GM21423 (cell line): ENCODE measurements around the gene XPR1.
A peak's percentile ranks its signal among the peaks of the same experiment; 100 is the strongest.

Source experiments
- ATAC-seq: cut with Tn5 transposase; IDR thresholded peaks from one replicate; pipeline ENCODE4 v1.9.1; 2021; ENCODE audit warnings: mild to moderate bottlenecking, moderate library complexity; ENCODE audit not compliant: unreplicated experiment

The XPR1 gene

DNA sequence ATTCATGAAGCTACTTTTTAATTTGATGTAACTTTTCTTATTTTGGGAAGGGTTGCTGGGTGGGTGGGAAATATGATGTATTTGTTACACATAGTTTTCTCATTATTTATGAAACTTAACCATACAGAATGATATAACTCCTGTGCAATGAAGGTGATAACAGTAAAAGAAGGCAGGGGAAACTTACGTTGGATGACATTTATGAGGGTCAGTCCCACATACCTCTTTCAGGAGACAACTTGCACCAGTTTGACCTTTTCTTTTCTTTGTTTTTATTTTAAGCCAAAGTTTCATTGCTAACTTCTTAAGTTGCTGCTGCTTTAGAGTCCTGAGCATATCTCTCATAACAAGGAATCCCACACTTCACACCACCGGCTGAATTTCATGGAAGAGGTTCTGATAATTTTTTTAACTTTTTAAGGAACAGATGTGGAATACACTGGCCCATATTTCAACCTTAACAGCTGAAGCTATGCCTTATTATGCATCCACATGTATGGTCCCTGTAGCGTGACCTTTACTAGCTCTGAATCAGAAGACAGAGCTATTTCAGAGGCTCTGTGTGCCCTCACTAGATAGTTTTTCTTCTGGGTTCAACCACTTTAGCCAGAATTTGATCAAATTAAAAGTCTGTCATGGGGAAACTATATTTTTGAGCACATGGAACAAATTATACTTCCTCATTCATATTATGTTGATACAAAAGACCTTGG is 252.9 kb downstream of the XPR1 start:
- no peak for ATAC-seq

DNA sequence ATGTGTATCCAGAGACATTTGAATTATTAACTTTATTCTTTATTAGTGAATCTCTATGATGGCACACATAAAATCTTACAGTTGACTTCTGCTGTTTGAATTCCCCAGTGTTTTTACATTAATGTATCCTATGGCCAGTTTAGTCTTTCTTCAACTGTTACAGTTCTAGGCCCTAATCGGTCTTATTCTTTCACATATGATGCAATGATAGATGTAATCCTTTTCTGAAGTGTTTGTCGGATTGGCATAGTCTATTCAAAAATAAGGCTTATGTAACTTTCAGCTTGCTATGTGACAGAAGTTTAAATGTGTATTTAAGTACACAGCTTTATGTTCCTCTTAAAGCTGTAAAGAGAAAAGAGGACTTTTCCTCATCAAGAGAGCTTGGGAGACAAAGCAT is 254.5 kb downstream of the XPR1 start:
- ATAC-seq: no peak

DNA sequence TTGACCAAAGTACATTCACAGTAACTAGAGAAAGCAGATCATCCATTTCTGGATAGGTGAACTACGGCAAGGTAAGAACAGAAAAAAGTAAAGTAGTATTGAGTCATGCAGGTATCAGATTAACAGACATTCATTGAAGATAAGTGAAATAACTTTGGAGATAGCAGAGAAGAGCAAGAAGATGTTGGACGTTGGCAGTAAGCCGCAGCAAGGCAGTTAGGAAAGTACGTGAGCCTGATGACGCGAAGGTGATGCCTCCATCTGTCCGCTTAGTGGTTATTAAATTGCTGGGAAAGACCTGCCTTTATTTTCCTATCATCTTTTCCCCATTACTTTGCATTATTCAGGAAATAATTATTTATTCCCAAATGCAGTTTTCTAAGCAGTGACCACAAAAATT is 256.0 kb downstream of the XPR1 start:
- no peak for ATAC-seq

DNA sequence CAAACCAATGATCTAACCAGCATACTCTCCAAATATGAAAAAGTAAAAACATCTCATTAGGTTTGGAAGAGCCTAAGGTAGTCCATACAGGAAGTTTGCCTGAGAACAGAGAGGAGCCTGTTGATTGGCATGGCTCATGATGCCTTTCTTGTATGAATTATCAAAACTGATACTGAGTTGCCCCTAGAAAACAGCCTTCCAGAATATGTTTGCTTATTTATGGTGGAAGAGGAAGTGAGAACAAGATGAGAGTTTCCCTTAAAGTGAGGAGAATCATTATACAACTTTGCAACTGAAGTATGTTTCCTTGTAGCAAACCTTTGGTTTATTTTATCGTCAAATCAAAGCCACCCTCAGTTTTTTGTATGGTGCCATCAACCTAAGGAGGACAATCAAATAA is 257.0 kb downstream of the XPR1 start:
- ATAC-seq: peak; percentile 77

DNA sequence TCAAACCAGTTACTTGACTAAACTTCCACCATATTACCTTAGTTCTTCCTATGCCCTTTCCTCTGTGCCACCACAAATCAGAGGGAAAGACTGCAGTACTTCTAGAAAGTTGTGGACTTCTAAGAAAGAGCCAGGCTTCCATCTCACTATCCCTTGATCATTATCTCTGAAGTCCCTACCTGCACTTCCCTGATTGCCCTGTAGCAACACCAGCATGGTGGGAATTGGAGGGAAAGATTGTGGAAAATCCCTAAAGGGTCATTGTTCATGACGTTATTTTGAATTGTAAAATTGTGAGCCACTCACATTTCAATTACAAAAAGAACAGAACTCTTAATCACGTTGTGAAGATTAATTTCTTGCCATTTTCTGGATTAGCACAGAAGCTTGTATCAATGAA is 257.5 kb downstream of the XPR1 start:
- no peak for ATAC-seq

DNA sequence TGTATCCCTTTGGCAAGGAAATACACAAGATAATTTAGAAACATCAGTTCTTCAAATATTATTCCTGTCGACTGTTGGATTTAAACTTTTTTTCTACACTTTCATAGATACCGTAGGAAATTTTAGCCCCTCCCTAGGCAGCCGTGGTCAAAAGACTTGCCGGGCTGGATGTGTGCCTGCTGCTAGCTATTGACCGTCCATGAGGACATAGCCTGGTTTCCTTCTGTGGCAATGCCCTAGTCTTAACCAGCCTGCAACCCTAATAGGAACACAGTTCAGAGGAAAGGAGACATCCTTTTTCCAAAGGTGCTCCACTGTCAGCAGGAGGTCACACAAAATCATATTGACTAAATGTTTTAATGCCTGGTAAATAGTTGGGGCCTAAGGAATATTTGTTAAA is 260.4 kb downstream of the XPR1 start:
- no peak for ATAC-seq

DNA sequence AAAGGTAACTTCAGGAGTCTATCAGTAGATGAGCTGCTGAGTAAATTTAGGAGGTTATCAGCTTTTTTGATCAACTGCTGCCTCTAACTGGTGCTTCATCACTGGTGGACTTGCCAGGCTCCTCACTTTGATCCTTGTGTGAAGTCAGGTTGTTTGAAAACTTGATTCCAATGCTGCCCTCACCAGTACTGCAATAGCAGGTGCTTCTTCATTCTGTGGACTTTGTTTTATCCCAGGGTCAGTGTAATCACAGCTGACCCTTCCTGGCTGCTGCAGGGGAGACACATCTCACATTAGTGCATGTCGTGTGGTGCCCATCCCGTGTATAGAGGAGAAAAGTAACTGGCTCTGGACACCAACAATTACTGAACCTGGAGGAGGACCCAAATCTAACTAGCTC is 260.9 kb downstream of the XPR1 start:
- ATAC-seq: no peak

DNA sequence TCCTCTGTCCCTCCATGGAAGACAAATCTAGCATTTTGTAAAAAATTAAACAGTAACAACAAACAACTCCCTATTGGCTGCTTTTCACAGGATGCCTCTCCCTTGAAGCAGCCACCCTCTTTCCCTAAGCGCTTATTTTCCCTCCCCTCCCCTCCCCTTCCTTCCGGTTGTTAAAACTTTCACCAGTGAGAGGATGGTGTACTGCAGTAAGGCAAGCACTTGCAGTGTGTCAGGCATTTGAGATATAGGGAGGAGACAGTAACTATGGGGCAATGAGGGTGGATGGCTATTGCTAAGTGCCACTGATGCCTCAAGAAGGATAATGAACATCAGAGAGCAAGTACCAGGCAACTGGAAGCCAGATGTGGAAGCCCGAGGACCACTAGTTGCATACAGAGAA is 261.8 kb downstream of the XPR1 start:
- no peak for ATAC-seq

DNA sequence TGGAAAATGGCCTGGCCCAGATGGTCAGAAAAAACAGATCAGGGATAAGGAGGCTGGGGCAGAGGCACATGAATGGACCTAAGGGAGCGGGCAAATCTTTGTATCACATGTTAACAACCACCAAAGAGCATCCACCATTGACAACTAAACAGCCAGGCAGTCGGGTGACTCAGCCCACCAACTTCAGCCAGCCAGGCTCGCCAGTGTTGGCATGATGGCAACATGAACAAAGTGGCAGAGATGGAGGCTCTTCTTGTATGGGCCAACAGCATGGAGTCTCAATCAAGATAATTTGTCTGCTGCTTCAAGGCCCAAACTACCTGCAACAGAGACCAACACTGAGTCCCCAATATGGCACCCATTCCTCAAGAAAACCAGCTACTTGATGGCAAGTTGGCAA is 264.3 kb downstream of the XPR1 start:
- ATAC-seq: no peak

DNA sequence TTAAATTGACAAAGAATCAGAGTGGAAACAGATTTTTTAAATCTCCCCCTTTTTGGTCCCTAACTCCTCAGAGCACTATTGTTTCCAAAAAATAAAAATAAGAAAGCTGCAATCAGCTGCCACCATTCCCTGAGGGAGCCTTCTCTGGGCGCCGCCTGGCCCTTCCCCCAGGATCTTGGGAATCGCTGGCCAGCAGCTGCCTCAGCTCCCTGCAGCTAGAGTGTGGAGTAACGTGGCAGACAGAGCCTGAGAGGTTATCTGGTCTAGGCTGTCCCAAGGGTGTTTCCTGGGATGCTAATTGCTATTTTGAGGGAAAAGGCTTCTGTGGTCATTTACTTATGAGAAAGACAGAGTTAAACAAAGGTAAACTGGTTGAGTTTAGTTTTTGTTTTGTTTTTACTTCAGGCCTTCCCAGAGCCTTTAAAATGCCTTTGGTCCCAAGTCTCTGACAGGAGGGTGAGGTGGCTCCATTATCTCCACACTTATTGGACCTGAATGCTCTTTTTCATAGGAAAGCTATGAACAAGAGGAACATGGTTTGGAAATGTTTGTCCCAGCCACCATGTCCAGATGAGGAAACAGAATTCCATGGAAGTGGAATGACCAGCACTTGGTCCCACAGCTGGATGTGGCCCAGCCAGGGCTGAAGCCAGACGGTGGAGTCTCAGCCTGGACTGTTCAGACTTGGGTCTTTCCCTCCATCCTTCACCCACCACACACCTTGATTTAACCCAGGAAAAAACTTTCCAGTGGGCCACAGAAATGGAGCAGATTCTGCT is 266.8 kb downstream of the XPR1 start:
- ATAC-seq: no peak

DNA sequence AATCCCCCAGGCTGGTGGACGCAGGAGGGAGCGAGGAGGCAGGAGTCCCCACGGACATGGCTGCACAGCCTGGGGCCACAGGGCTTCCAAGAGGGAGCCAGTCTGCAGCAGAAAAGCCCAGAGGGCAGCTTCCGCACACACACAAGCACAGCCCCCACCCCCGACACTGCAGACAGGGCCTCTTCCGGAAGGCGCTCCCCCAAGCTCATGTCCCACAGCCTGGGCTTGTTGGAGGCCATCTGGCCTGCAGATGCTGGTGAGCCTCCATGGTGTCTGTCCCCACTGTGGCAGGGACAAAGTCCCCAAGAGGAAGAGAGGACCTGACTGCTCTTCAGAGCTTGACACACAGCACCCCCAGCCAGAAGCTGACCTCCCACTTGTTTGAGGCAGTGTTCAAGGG is 267.4 kb downstream of the XPR1 start:
- no peak for ATAC-seq

DNA sequence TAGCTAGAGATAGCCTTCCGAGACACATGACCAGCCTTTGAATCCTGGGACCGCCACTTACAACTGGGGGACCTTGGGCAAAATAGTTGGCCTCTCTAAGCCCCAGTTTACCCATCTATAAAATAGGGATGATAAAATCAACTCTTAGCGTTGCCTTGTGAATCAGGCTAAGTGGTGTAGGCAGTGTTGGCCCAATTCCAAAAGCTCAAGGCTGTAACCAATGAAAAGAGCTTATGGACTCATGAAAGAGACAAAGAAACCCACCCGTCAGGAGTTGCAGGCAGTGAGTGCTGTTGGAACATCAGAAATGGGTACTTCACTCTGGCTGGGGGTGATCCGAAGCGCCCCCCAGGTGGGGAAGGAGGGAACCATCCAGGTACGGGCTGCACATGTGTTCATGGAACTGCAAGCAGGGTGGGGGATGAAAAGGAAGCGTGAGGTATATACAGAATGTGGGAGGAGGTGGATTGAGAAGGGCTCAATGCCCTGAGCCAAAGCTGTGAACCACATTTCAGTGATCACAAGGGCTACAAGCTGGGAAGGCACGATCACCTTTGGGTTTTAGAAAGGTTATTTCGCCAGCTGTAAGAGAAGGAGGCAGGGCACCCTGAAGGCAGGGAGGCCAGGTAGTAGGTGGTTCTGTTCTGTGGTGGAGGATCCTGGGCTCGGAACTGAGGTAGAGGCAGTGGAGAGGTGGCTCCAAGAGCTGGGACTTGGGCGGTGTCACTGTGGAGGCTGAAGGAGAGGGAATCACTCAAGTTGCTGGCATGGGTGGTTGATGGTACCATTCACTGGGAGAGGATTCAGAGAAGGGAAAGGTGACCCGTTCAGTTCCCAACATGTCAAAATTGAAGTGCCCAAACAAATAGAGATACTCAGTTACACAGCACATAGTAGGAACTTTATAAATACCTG is 269.5 kb downstream of the XPR1 start:
- ATAC-seq: no peak

DNA sequence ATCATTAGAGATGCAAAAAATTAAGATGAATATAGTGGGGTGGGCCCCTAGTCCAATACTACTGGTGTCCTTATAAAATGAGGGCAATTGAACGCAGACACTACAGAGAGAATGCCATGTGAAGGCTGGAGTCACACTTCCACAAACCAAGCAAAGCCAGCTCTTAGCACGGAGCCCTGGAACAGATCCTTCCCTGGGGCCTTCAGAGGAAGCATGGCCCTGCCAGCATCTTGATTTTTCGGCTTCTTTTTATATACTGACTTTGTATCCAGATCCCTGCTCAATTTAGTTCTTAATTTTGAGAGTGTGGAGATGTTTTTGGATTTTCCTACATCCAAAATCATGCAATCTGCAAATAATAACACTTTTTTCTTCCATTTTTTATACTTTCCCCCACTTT is 270.7 kb downstream of the XPR1 start:
- ATAC-seq: no peak

DNA sequence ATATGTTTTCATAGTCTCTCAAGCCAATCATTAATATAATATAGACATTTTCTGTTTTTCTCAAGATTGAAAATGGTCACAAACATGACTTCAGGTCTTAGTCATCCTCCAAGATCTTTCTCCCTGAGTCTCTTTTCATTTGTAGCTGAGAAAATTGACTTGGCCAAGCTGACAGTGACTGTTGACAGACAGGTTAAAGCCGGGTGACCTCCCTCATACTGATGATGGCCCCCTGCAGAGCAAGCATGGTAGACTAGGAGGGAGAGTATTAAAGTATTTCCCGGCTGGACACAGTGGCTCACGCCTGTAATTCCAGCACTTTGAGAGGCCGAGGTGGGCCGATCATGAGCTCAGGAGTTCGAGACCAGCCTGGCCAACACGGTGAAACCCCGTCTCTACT is 274.1 kb downstream of the XPR1 start:
- no peak for ATAC-seq

DNA sequence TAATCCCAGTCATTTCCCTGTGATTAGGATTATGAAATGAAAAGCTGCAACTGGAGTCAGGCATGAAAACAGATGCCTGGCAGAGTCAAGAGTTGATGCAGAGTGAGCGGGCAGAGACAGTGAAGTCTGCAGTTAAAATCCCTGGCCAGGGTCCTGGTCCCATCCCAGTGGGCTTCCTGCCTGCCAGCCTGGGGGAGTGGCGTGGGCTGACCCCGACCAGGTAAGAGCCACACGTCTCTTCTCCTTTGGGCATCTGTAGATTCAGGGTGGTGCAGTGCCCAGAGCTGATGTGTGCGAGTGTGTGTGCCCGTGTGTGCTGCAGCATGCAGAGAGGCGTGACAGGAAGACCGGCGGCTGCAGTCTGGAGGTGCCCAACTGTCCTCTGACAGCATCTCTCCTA is 274.7 kb downstream of the XPR1 start:
- ATAC-seq: no peak

DNA sequence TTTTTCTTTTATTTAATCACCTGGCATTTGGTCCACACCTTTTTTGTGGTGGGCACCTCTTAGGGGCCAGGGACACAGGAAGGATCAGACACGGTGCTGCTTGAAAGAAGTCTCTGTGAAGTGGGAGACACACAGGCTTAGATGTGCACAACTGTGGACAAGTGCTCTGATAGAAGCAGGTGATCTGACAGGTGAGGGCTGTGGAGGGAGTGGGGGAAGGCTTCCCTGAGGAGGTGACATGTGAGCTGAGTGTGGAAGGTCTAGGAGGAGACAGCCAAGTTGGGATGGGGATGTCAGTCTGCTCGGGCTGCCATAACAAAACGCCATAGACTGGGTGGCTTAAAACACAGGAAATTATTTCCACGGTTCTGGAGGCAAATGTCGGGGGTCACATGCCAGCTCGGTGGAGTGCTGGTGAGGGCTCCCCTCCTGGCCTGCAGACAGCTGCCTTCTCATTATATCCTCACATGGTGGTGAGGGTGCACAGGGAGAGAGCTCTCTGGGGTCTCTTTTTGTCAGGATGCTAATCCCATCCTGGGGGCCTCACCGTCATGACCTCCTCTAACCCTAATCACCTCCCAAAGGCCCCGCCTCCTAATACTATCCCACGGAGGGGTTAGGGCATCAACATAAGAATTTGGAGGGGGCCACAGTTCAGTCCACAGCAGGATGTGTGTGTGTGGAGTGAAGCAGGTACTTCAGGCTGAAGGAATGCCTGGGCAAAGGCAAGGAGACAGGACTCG is 275.7 kb downstream of the XPR1 start:
- no peak for ATAC-seq

DNA sequence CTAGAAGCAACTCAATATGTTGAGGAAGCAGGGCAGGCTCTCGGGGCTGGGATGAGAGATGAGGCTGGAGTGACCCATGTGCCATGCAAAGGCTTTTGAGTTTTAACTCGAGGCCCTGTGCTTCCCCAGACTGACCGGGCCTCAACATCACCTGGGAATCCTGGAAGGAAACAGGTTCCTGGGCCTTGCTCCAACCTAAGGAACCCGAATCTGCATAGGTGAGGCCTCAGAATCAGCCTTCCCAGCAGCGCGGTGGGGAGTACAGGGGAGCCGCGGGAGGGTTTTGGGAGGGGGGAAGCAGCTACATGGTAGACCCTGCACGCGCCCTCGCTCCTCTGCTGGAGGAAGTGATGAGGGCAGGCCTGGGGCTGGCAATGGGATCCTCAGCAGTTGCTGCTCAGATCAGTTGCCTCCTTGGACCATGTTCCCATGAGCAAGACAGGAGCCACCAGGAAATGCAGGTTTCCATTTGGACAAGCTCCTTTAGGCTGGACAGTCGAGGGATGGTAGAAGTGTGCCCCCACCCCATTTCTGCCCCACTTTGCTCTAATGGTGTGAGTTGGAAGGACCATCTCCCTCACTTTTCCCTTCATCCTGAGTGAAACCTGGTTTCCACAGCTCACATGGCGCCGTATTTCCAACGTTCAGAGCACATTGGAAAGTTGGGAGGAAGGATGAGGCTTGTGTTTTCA is 276.4 kb downstream of the XPR1 start:
- ATAC-seq: no peak

DNA sequence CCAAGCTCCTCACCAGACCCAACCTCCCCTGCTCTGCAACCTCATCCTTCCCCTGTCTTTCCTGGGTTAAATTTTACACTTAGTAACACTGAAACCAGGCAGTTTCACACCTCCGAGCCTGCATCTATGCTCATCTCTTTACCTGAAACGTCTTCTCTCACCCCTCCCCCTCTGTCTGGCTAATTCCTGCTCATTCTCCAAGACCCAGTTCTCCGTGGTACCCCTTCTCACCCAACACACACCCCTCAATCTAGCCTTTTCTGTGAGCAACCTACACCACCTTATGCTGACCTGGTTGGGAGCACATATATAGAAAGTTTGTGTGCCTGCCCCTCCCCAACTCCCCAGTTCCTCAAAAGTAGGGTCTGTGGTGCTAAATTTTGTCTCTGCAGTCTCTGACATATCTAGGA is 277.2 kb downstream of the XPR1 start:
- ATAC-seq: peak; percentile 39

DNA sequence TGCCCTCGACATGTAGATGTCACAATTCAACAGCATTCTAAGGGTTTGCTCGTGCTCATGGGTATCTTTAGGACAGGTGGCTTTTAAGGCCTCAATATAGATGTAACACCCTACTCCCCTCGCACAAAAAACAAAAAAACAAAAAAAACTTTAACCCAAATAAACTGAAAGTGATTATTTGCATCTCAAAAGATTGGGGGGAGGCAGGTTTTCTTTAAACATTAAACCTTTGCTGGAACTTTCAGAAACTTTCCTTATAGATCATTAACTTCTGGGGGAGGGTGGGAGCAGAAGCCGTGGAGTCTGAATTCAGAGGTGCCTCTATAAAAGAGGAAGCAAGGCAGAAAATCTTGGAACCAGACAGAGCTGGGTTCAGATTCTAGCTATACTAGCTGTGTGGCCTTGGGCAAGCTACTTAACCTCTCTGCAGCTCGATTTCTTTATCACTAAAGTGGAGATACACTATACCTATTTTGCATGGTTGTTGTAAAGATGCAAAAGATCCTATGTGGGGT is 277.7 kb downstream of the XPR1 start:
- peak; percentile 42 for ATAC-seq

DNA sequence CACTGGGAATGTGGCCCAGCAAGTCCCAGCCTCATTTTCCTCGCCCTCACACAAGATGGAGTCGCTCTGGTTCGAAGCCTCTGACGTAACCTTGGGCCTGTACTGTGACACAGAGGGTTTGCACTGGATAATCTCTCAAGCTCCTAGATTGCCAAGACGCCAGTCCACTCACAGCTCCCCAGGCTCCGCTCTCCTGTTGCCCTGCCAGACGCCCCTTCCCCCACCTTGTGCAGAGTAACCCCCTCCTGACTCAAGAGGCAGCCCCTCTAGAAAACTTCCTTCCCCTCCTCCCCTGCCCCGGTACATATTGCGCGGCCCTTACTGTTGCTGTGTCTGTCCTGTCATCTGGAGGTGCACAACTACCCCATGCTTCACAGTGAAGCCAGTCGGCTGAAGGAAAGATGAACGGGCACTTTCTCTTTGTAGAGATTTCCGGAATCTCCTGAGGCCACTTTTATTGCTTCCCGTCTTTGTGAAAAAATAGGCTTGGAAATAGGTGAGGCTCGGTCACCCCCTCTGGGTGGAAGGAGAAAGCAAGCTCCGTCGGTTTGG is 279.9 kb downstream of the XPR1 start:
- ATAC-seq: no peak
